Measurements from ENCODE around the gene EXOC6. TPM values are rescaled to one million over a fixed set of nuclear protein-coding genes. Genes with fewer than 3 reads are reported as not detected.

EXOC6 gene
- total and polyA plus RNA-seq, 2 of the 13 experiments (the other 11 are each of a cell fraction or from before 2014, with no cell fraction given) = 22.2 to 29.2 TPM

DNA sequence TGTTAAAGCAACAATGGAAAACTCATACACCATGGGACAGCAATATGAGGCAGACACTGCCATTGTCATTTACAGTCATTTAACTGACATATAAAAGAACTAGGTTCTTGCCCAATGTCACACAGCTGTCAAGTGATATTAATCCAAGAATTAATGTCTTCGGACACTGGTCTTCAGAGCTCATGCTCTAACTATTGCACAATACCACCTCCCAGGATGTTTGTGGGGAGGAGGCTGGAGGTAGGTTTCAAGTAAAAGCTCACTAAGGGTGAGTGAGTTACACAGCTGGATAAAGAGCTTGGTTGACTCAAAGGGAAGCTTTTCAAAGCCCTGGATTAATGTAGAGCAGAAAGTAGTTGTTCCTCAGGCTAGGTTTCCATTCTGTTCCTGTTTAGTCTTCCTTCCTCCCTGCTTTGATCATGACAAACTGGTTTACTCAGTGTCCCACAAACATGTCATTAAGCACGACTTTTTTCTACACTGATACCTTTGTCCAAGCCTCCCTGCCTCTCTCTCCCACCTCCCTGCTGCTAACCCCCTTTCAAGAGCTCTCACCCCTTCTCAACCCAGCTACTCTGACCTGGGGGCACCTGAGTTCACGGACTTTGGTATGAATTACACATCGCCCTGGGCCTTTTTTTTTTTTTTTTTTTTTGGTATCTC is 987 bp upstream of the EXOC6 start (continued):
- no peak for TF ChIP-seq REXO4 (CRISPR knock-in tag; IDR thresholded peaks at IDR 0.05; ENCODE audit: borderline replicate concordance)
- peak; percentile 33; the same call in 1 of the 2 replicates for TF ChIP-seq HDAC2 (CRISPR knock-in tag; IDR thresholded peaks at IDR 0.05)
- TF ChIP-seq, protein P1, sequence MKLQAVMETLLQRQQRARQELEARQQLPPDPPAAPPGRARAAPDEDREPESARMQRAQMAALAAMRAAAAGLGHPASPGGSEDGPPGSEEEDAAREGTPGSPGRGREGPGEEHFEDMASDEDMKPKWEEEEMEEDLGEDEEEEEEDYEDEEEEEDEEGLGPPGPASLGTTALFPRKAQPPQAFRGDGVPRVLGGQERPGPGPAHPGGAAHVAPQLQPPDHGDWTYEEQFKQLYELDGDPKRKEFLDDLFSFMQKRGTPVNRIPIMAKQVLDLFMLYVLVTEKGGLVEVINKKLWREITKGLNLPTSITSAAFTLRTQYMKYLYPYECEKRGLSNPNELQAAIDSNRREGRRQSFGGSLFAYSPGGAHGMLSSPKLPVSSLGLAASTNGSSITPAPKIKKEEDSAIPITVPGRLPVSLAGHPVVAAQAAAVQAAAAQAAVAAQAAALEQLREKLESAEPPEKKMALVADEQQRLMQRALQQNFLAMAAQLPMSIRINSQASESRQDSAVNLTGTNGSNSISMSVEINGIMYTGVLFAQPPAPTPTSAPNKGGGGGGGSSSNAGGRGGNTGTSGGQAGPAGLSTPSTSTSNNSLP (IDR thresholded peaks at IDR 0.05; ENCODE audit: low read depth, low read length) = no peak
- TF ChIP-seq FOXA3 (CRISPR knock-in tag; IDR thresholded peaks at IDR 0.05) = peak; percentile 36; the same call in 1 of the 2 replicates
- peak; percentile 50; the same call in 1 of the 2 replicates for TF ChIP-seq NR2F6 (IDR thresholded peaks at IDR 0.05)
- no peak for TF ChIP-seq NR2F6 (CRISPR knock-in tag; IDR thresholded peaks at IDR 0.05)
- TF ChIP-seq SMYD3 (CRISPR knock-in tag; IDR thresholded peaks at IDR 0.05) = no peak
- TF ChIP-seq, protein P2, sequence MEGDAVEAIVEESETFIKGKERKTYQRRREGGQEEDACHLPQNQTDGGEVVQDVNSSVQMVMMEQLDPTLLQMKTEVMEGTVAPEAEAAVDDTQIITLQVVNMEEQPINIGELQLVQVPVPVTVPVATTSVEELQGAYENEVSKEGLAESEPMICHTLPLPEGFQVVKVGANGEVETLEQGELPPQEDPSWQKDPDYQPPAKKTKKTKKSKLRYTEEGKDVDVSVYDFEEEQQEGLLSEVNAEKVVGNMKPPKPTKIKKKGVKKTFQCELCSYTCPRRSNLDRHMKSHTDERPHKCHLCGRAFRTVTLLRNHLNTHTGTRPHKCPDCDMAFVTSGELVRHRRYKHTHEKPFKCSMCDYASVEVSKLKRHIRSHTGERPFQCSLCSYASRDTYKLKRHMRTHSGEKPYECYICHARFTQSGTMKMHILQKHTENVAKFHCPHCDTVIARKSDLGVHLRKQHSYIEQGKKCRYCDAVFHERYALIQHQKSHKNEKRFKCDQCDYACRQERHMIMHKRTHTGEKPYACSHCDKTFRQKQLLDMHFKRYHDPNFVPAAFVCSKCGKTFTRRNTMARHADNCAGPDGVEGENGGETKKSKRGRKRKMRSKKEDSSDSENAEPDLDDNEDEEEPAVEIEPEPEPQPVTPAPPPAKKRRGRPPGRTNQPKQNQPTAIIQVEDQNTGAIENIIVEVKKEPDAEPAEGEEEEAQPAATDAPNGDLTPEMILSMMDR (CRISPR knock-in tag; IDR thresholded peaks at IDR 0.05) = no peak
- TF ChIP-seq, protein P3, sequence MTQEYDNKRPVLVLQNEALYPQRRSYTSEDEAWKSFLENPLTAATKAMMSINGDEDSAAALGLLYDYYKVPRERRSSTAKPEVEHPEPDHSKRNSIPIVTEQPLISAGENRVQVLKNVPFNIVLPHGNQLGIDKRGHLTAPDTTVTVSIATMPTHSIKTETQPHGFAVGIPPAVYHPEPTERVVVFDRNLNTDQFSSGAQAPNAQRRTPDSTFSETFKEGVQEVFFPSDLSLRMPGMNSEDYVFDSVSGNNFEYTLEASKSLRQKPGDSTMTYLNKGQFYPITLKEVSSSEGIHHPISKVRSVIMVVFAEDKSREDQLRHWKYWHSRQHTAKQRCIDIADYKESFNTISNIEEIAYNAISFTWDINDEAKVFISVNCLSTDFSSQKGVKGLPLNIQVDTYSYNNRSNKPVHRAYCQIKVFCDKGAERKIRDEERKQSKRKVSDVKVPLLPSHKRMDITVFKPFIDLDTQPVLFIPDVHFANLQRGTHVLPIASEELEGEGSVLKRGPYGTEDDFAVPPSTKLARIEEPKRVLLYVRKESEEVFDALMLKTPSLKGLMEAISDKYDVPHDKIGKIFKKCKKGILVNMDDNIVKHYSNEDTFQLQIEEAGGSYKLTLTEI (CRISPR knock-in tag; conservative IDR thresholded peaks at IDR 0.05) = no peak
- TF ChIP-seq TCF7 (IDR thresholded peaks at IDR 0.05; ENCODE audit: low read depth) = peak; percentile 67
- 0 out of 2 replicates have a peak, but pooled peaks have one; percentile 8 for TF ChIP-seq CREM (IDR thresholded peaks at IDR 0.05)
- TF ChIP-seq CREM (CRISPR knock-in tag; IDR thresholded peaks at IDR 0.05) = no peak
- peak; percentile 60; the same call in 1 of the 2 replicates for TF ChIP-seq MIER3 (CRISPR knock-in tag; IDR thresholded peaks at IDR 0.05; ENCODE audit: borderline replicate concordance)
- TF ChIP-seq IKZF1 (IDR thresholded peaks at IDR 0.05) = no peak
- TF ChIP-seq ZNF34 (CRISPR knock-in tag; IDR thresholded peaks at IDR 0.05; ENCODE audit: borderline replicate concordance) = no peak
- TF ChIP-seq, protein P4, sequence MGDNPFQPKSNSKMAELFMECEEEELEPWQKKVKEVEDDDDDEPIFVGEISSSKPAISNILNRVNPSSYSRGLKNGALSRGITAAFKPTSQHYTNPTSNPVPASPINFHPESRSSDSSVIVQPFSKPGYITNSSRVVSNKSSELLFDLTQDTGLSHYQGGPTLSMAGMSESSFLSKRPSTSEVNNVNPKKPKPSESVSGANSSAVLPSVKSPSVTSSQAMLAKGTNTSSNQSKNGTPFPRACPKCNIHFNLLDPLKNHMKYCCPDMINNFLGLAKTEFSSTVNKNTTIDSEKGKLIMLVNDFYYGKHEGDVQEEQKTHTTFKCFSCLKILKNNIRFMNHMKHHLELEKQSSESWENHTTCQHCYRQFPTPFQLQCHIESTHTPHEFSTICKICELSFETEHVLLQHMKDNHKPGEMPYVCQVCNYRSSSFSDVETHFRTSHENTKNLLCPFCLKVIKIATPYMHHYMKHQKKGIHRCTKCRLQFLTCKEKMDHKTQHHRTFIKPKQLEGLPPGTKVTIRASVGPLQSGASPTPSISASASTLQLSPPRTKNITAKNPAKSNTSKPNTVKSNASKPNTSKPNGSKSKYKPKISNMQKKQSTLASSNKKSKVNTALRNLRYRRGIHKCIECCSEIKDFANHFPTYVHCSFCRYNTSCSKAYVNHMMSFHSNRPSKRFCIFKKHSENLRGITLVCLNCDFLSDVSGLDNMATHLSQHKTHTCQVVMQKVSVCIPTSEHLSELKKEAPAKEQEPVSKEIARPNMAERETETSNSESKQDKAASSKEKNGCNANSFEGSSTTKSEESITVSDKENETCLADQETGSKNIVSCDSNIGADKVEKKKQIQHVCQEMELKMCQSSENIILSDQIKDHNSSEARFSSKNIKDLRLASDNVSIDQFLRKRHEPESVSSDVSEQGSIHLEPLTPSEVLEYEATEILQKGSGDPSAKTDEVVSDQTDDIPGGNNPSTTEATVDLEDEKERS (CRISPR knock-in tag; IDR thresholded peaks at IDR 0.05) = no peak
- peak; percentile 89 for TF ChIP-seq ZSCAN25 (CRISPR knock-in tag; IDR thresholded peaks at IDR 0.05)
- TF ChIP-seq, protein P5, sequence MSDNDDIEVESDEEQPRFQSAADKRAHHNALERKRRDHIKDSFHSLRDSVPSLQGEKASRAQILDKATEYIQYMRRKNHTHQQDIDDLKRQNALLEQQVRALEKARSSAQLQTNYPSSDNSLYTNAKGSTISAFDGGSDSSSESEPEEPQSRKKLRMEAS (IDR thresholded peaks at IDR 0.05) = no peak
- TF ChIP-seq ETV5 (CRISPR knock-in tag; IDR thresholded peaks at IDR 0.05; ENCODE audit: borderline replicate concordance) = peak; percentile 68; the same call in 1 of the 2 replicates
- no peak for TF ChIP-seq ZFP36L2 (CRISPR knock-in tag; IDR thresholded peaks at IDR 0.05)
- TF ChIP-seq ZNF720 (CRISPR knock-in tag; IDR thresholded peaks at IDR 0.05) = no peak
